Measurements from ENCODE around the gene PLEKHG4.

GRCh38 chr16:67280090-67281015 lies 1.0 kb downstream of the PLEKHG4 start:
- TF ChIP-seq CTCF (IDR thresholded peaks at IDR 0.05) (no peak), ZFX (IDR thresholded peaks at IDR 0.05; ENCODE audit: borderline replicate concordance) (no peak)

All from 22Rv1 (cell line).